H1 (cell line): ENCODE measurements around the gene DENND1A. TPM values are rescaled to one million over a fixed set of nuclear protein-coding genes. Genes with fewer than 3 reads are reported as not detected.

ENCODE experiments used
- CTCF ChIA-PET: fragments of 300-600 bp; sonication (Branson Sonifier 250); formaldehyde crosslinking; loops from one replicate; lab custom pipeline; 2021; ENCODE audit not compliant: partially characterized antibody; lab: Charles Lee
- POLR2A ChIA-PET: fragments of 300-600 bp; sonication (Branson Sonifier 250); formaldehyde crosslinking; loops from one replicate; lab custom pipeline; 2021; ENCODE audit warnings: inconsistent platforms; ENCODE audit not compliant: partially characterized antibody; lab: Charles Lee
- DNase-seq, 2 experiments: peaks; one replicate each; pipeline versions ENCODE4 v3.0.0 to v3.0.0-alpha.2; 2010 to 2022; ENCODE audit warnings: low spot score in 2 of 2, low read depth in 1 of 2, mixed read lengths in 1 of 2
- FAIRE-seq: peaks from 2 replicates; lab custom pipeline; 2011; peaks lifted over from hg19 to GRCh38; lab: Jason Lieb, UNC
- H2AFZ ChIP-seq: 2 replicates; pipeline ENCODE4 v1.8.1; 2012; ENCODE audit warnings: low read length, inconsistent platforms
- H2AK5ac ChIP-seq: 2 replicates; pipeline ENCODE4 v1.6.1; 2013; ENCODE audit warnings: low read depth, low read length
- H2BK120ac ChIP-seq: replicated peaks from 2 replicates; pipeline ENCODE3; 2013; ENCODE audit warnings: low read depth, low read length, inconsistent platforms
- H2BK12ac ChIP-seq: 2 replicates; pipeline ENCODE4 v1.6.1; 2013; ENCODE audit warnings: low read depth, low read length
- H2BK15ac ChIP-seq: 2 replicates; pipeline ENCODE4 v1.6.1; 2013; ENCODE audit warnings: low read length
- H2BK20ac ChIP-seq: 2 replicates; pipeline ENCODE4 v1.6.1; 2013; ENCODE audit warnings: low read length
- H2BK5ac ChIP-seq: 2 replicates; pipeline ENCODE4 v1.6.1; 2013; ENCODE audit warnings: low read depth, low read length
- H3K14ac ChIP-seq: 2 replicates; pipeline ENCODE4 v1.6.1; 2013; ENCODE audit warnings: inconsistent platforms; ENCODE audit not compliant: insufficient read length
- H3K18ac ChIP-seq: 2 replicates; pipeline ENCODE4 v1.6.1; 2013; ENCODE audit warnings: low read length; ENCODE audit errors: extremely low read depth
- H3K23ac ChIP-seq: 2 replicates; pipeline ENCODE4 v1.6.1; 2013; ENCODE audit warnings: inconsistent platforms; ENCODE audit not compliant: insufficient read length
- H3K23me2 ChIP-seq: 2 replicates; pipeline ENCODE4 v1.6.1; 2013; ENCODE audit warnings: low read depth, low read length
- H3K27ac ChIP-seq: 2 replicates; pipeline ENCODE4 v1.6.1; 2011; ENCODE audit warnings: low read depth, low read length, inconsistent platforms
- H3K27me3 ChIP-seq, 4 experiments: replicated peaks in 1 of 4; 1 replicate in 1 of 4; 2 replicates in 3 of 4; pipeline versions ENCODE4 v1.6.1 to v1.8.1; 2011 to 2013; ENCODE audit warnings: low read length in 3 of 4, mild to moderate bottlenecking in 3 of 4, inconsistent platforms in 2 of 4, mixed read lengths in 2 of 4, moderate library complexity in 1 of 4; ENCODE audit not compliant: control insufficient read depth in 3 of 4, insufficient read depth in 3 of 4; ENCODE audit errors: extremely low read depth in 1 of 4
- H3K36me3 ChIP-seq, 4 experiments: 2 replicates each; pipeline versions ENCODE4 v1.6.1 to v1.8.1; 2011 to 2013; ENCODE audit warnings: mild to moderate bottlenecking in 4 of 4, low read length in 3 of 4, moderate library complexity in 2 of 4, control low read depth in 1 of 4, inconsistent platforms in 1 of 4; ENCODE audit not compliant: insufficient read depth in 4 of 4, control insufficient read depth in 2 of 4
- H3K4ac ChIP-seq: replicated peaks from 2 replicates; pipeline ENCODE3; 2013; ENCODE audit warnings: low read length, low read depth, mixed read lengths, inconsistent platforms; ENCODE audit not compliant: insufficient read length
- H3K4me1 ChIP-seq, 4 experiments: replicated peaks in 1 of 4; 1 replicate in 1 of 4; 2 replicates in 3 of 4; pipeline versions ENCODE4 v1.6.1 to v1.8.1; 2011 to 2013; ENCODE audit warnings: low read length in 3 of 4, inconsistent platforms in 2 of 4, mixed read lengths in 1 of 4; ENCODE audit not compliant: insufficient read depth in 4 of 4, control insufficient read depth in 3 of 4
- H3K4me2 ChIP-seq, 2 experiments: 2 replicates each; pipeline versions ENCODE4 v1.6.1 to v1.8.1; 2011 to 2013; ENCODE audit warnings: low read depth in 2 of 2, low read length in 2 of 2, control low read depth in 1 of 2, inconsistent platforms in 1 of 2, mild to moderate bottlenecking in 1 of 2; ENCODE audit not compliant: insufficient read depth in 1 of 2
- H3K4me3 ChIP-seq, 4 experiments: fragments of 200-600, 300-600 bp in 1 of 4; sonication (generic), shearing (Covaris generic), sonication (Bioruptor Twin) in 1 of 4; 2 replicates each; pipeline versions ENCODE4 v1.5.1 to v1.8.1; 2011 to 2016; ENCODE audit warnings: low read length in 4 of 4, low read depth in 3 of 4, control low read depth in 2 of 4, inconsistent platforms in 2 of 4, mild to moderate bottlenecking in 2 of 4, mixed read lengths in 1 of 4, moderate library complexity in 1 of 4; ENCODE audit not compliant: insufficient read depth in 2 of 4; ENCODE audit errors: extremely low read depth in 1 of 4
- H3K56ac ChIP-seq: replicated peaks from 2 replicates; pipeline ENCODE3; 2013; ENCODE audit warnings: low read depth, mild to moderate bottlenecking, mixed read lengths, low read length, inconsistent platforms; ENCODE audit not compliant: insufficient read length
- H3K79me1 ChIP-seq: 2 replicates; pipeline ENCODE4 v1.6.1; 2013; ENCODE audit warnings: low read depth, low read length, control low read depth
- H3K79me2 ChIP-seq, 2 experiments: 2 replicates each; pipeline versions ENCODE4 v1.6.1 to v1.8.1; 2012 to 2013; ENCODE audit warnings: low read length in 2 of 2, mild to moderate bottlenecking in 2 of 2, inconsistent platforms in 1 of 2; ENCODE audit not compliant: insufficient read depth in 2 of 2, control insufficient read depth in 1 of 2
- H3K9ac ChIP-seq, 4 experiments: replicated peaks in 1 of 4; 1 replicate in 1 of 4; 2 replicates in 3 of 4; pipeline versions ENCODE4 v1.6.1 to v1.8.1; 2011 to 2013; ENCODE audit warnings: low read depth in 3 of 4, low read length in 3 of 4, control low read depth in 2 of 4, mild to moderate bottlenecking in 2 of 4, moderate library complexity in 2 of 4, inconsistent platforms in 1 of 4; ENCODE audit errors: extremely low read depth in 1 of 4
- H3K9me3 ChIP-seq, 2 experiments: 2 replicates each; pipeline versions ENCODE4 v1.6.1 to v1.8.1; 2012 to 2013; ENCODE audit warnings: mild to moderate bottlenecking in 2 of 2, moderate library complexity in 2 of 2, control low read depth in 1 of 2, inconsistent platforms in 1 of 2, low read depth in 1 of 2, low read length in 1 of 2, mixed read lengths in 1 of 2; ENCODE audit not compliant: insufficient read depth in 2 of 2
- H4K20me1 ChIP-seq, 2 experiments: replicated peaks in 1 of 2; 2 replicates each; pipeline versions ENCODE3 to v1.8.1; 2011 to 2013; ENCODE audit warnings: inconsistent platforms in 2 of 2, low read length in 2 of 2, mild to moderate bottlenecking in 1 of 2; ENCODE audit not compliant: insufficient read depth in 2 of 2, control insufficient read depth in 1 of 2
- H4K5ac ChIP-seq: 2 replicates; pipeline ENCODE4 v1.6.1; 2013; ENCODE audit warnings: low read length, low read depth, mixed read lengths, inconsistent platforms; ENCODE audit not compliant: insufficient read length
- H4K8ac ChIP-seq: 2 replicates; pipeline ENCODE4 v1.8.0; 2013; ENCODE audit warnings: mild to moderate bottlenecking, moderate library complexity, low read length, inconsistent platforms; ENCODE audit not compliant: insufficient read depth; ENCODE audit errors: extremely low read depth
- H4K91ac ChIP-seq: replicated peaks from 2 replicates; pipeline ENCODE3; 2013; ENCODE audit warnings: low read length, mixed read lengths, inconsistent platforms; ENCODE audit not compliant: insufficient read length
- BACH1 ChIP-seq: IDR thresholded peaks from 2 replicates; pipeline ENCODE4 v1.6.1; 2012; ENCODE audit warnings: low read length, improper control_type of control experiment
- BRCA1 ChIP-seq: IDR thresholded peaks from 2 replicates; pipeline ENCODE4 v1.6.1; 2012; ENCODE audit warnings: low read depth, low read length, improper control_type of control experiment
- CEBPB ChIP-seq: IDR thresholded peaks from 2 replicates; pipeline ENCODE4 v1.6.1; 2012; ENCODE audit warnings: low read depth, low read length
- CREB1 ChIP-seq: IDR thresholded peaks from 2 replicates; pipeline ENCODE4 v1.6.1; 2012; ENCODE audit warnings: inconsistent platforms
- GTF2F1 ChIP-seq: IDR thresholded peaks from 2 replicates; pipeline ENCODE4 v1.6.1; 2012; ENCODE audit warnings: low read depth, low read length, improper control_type of control experiment, borderline replicate concordance
- HDAC6 ChIP-seq: IDR thresholded peaks from one replicate; pipeline ENCODE4 v1.7.1; 2012; ENCODE audit warnings: low read depth, mild to moderate bottlenecking, inconsistent platforms, low read length, moderate library complexity
- RNF2 ChIP-seq: fragments of 200-900, 300-1000 bp; sonication (generic); IDR thresholded peaks from 2 replicates; pipeline ENCODE4 v1.7.1; 2016; ENCODE audit warnings: borderline replicate concordance, low read depth, mild to moderate bottlenecking, antibody characterized with exemption, low read length; ENCODE audit not compliant: poor library complexity, severe bottlenecking; ENCODE audit errors: missing control alignments
- SP4 ChIP-seq: IDR thresholded peaks from 2 replicates; pipeline ENCODE4 v1.6.1; 2012; ENCODE audit warnings: low read length, inconsistent platforms
- SRF ChIP-seq: IDR thresholded peaks from 2 replicates; pipeline ENCODE4 v1.6.1; 2011; ENCODE audit warnings: mild to moderate bottlenecking, low read depth, low read length, moderate library complexity
- TBP ChIP-seq: IDR thresholded peaks from 2 replicates; pipeline ENCODE4 v1.6.1; 2011; ENCODE audit warnings: low read depth, low read length, improper control_type of control experiment
- TEAD4 ChIP-seq: IDR thresholded peaks from 2 replicates; pipeline ENCODE4 v1.6.1; 2012; ENCODE audit warnings: low read depth, low read length, inconsistent platforms, mixed read lengths
- whole genome bisulfite sequencing, 2 experiments: shearing (Covaris generic) in 1 of 2; methylation state at CpG; one replicate each; pipeline versions ENCODE4 v1.1.6 to v1.1.7; 2013 to 2015; ENCODE audit warnings: low lambda C conversion rate in 2 of 2, mixed read lengths in 2 of 2, inconsistent platforms in 1 of 2, low coverage in 1 of 2, missing lambda C conversion rate in 1 of 2; ENCODE audit not compliant: insufficient replicate concordance in 2 of 2, insufficient coverage in 1 of 2, insufficient read length in 1 of 2; ENCODE audit errors: extremely low coverage in 1 of 2, missing lambda C conversion rate in 1 of 2; 5-methylcytosine and 5-hydroxymethylcytosine counted together
- polyA plus RNA-seq, 7 experiments: library from polyadenylated mRNA; depleted of rRNA in 3 of 7; stranded (reverse) in 5 of 7; unstranded in 2 of 7; fragments of >200 nt in 5 of 7; fragments of 200-250 nt in 2 of 7; gene quantifications; 1 replicate in 5 of 7; 2 replicates in 1 of 7; 4 replicates in 1 of 7; pipeline versions ENCODE4 v1.2.1 to v1.2.3, GENCODE V29; 2011 to 2013; ENCODE audit warnings: missing spikeins in 2 of 7, mixed read lengths in 2 of 7
- total RNA-seq: library from RNA; stranded (reverse); fragmentation: NEBNext Ultra II Directional; extraction: Animal tissue kit (Norgen Biotek cat#: 25700); gene quantifications from 2 replicates; pipeline ENCODE4 v1.2.1, GENCODE V29; 2021
- TF ChIP-seq, protein P1 (sequence below): IDR thresholded peaks from 2 replicates; pipeline ENCODE4 v1.6.1; 2011; ENCODE audit warnings: low read depth, mild to moderate bottlenecking, low read length; ENCODE audit not compliant: insufficient read depth

The DENND1A gene
- total and polyA plus RNA-seq, 2 of the 8 experiments (the other 6 are each of a cell fraction or from before 2014, with no cell fraction given), result 24.1 to 26.4 TPM

DNA sequence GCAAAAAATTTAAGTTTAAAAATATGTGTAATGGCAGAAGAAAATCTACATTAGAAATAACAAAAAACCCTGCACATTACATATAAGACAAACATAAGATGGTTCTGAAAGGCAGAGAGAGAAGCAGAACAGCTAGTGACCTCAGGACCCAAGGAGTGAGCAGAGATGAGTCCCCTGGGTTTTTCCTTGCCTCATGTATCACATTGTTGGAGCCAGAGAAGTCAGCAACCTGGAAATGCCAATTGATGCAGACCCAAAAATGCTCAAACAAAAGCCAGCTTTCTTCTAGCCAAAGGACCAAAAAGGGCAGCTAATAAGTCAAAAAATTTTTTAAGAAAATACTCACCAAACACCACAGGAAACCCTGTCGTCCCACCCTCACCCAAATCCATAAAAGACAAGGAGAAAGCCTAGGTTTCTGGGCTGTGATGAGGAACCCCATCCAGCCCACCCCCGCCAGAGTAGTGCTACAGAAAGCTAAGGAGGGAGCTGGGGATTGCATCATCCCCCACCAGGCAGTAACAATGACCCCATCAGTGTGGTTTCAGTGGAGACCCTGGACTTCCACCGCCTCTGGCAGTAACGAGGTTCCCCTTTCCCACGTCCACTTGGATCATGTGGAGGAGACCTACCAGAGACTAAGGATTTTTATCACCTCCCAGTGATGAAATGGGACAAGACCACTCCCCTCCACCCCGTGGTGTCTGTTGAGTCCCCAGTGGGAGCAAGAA lies 17.6 kb downstream of the DENND1A start:
- CTCF ChIA-PET, result no interaction called here
- no peaks in the 10 kb centered on the region for H3K23me2 ChIP-seq
- H2AK5ac ChIP-seq, result peak overlapping the region; percentile 75; the same call in 1 of the 2 replicates
- H3K4me2 ChIP-seq, result peak overlapping the region in 1 of 2 experiments; percentile 41; a peak in 1 of 4 replicates
- H3K9ac ChIP-seq, result peak overlapping the region in 1 of 4 experiments; percentile 21; a peak in 1 of 7 replicates
- peaks cover 0 to 54% of the 10 kb centered on the region in 2 experiments; a peak in 2 of 4 replicates for H3K79me2 ChIP-seq
- H3K9me3 ChIP-seq, result no peaks in the 10 kb centered on the region
- H2BK12ac ChIP-seq, result peak overlapping the region; percentile 92; the same call in 1 of the 2 replicates
- peak overlapping the region; percentile 80 for H2BK20ac ChIP-seq
- peak overlapping the region; percentile 71 for H3K18ac ChIP-seq
- H3K79me1 ChIP-seq, result peaks cover 4% of the 10 kb centered on the region; the same call in 1 of the 2 replicates
- H2AFZ ChIP-seq, result no peak overlapping the region
- no peak overlapping the region for H3K23ac ChIP-seq
- H3K4me3 ChIP-seq, result no peak overlapping the region
- H3K27me3 ChIP-seq, result no peaks in the 10 kb centered on the region
- no peak overlapping the region for H3K14ac ChIP-seq
- peak overlapping the region; percentile 79 for H4K91ac ChIP-seq
- 80% methylated on average over 6 of the region's 6 CpGs; no CpG with 5 or more reads in 1 of the 2 experiments for WGBS, 2 experiments
- no peak overlapping the region for H3K56ac ChIP-seq
- FAIRE-seq (no peak), DNase-seq (no peak)
- H3K36me3 ChIP-seq, result no peaks in the 10 kb centered on the region; a peak in 1 of 8 replicates
- H4K20me1 ChIP-seq, result no peaks in the 10 kb centered on the region
- no peak overlapping the region; the same call in 1 of the 2 replicates for H2BK15ac ChIP-seq
- no peak overlapping the region for H4K8ac ChIP-seq
- no peak overlapping the region for H3K4ac ChIP-seq
- H2BK5ac ChIP-seq, result no peak overlapping the region; the same call in 1 of the 2 replicates
- no peak overlapping the region; the same call in 1 of the 2 replicates for H3K27ac ChIP-seq
- no peak overlapping the region for H2BK120ac ChIP-seq
- POLR2A ChIA-PET, result interaction anchor here (0.8 to 0.9 kb wide), 2 partner anchors 16 to 49 kb away, joined by 3 to 5 read pairs; no protein-coding TSS in a partner anchor
- H4K5ac ChIP-seq, result no peak overlapping the region
- peaks cover 0 to 4% (median 2%) of the 10 kb centered on the region in 4 experiments; a peak in 4 of 7 replicates for H3K4me1 ChIP-seq
- TF ChIP-seq, protein P1, sequence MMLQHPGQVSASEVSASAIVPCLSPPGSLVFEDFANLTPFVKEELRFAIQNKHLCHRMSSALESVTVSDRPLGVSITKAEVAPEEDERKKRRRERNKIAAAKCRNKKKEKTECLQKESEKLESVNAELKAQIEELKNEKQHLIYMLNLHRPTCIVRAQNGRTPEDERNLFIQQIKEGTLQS, result peak; percentile 47; the same call in 1 of the 2 replicates
- TF ChIP-seq HDAC6 (no peak), BRCA1 (no peak), GTF2F1 (no peak), SRF (no peak), BACH1 (no peak), RNF2 (no peak), SP4 (no peak), CREB1 (no peak), CEBPB (peak; percentile 82), TBP (no peak), TEAD4 (no peak)
